Ovary (tissue), 9 donors: ENCODE data around the gene IQSEC1. TPM values are rescaled to one million over a fixed set of nuclear protein-coding genes. Genes with fewer than 3 reads are reported as not detected.
A peak's percentile ranks its signal among the peaks of the same experiment; 100 is the strongest.

ENCODE experiments used
- DNase-seq, 5 donors: peaks; one replicate each; pipeline ENCODE4 v3.0.0-alpha.2; 2019 to 2020
- H3K27ac ChIP-seq, 2 donors: fragments of 200-600 bp; one replicate each; pipeline versions ENCODE4 v1.5.1 to v1.8.0; 2019 to 2022
- H3K27me3 ChIP-seq: fragments of 200-600 bp; one replicate; pipeline ENCODE4 v1.8.0; 2022
- H3K36me3 ChIP-seq: fragments of 200-600 bp; sonication (generic); one replicate; pipeline ENCODE4 v1.5.1; 2019
- H3K4me1 ChIP-seq: one replicate; pipeline ENCODE4 v1.8.1; 2013; ENCODE audit warnings: mild to moderate bottlenecking, moderate library complexity; ENCODE audit not compliant: insufficient read depth
- H3K4me3 ChIP-seq: fragments of 200-600 bp; sonication (generic); one replicate; pipeline ENCODE4 v1.5.1; 2017
- H3K9me3 ChIP-seq, 2 donors: fragments of 200-600 bp in 1 of 2; sonication (generic) in 1 of 2; one replicate each; pipeline versions ENCODE4 v1.5.1 to v1.8.1; 2013 to 2019; ENCODE audit warnings: mild to moderate bottlenecking in 1 of 2, moderate library complexity in 1 of 2
- EP300 ChIP-seq: sonication (generic); formaldehyde crosslinking; IDR thresholded peaks from one replicate; pipeline ENCODE4 v1.6.1; 2017; ENCODE audit warnings: antibody characterized with exemption
- POLR2A ChIP-seq: fragments of 450-650 bp; IDR thresholded peaks from one replicate; pipeline ENCODE4 v1.6.1; 2017; ENCODE audit warnings: antibody characterized with exemption, mild to moderate bottlenecking, moderate library complexity
- WGBS, 3 donors: extraction: QIAGEN DNeasy Blood & Tissue Kit in 1 of 3; methylation state at CpG; one replicate each; pipeline versions ENCODE4 v1.1.5 to v1.1.7; 2013 to 2017; 5-methylcytosine and 5-hydroxymethylcytosine counted together
- intact Hi-C, 4 donors: fragments of 100-400 bp; cut with DNase I; formaldehyde crosslinking; loops; one replicate each; pipeline versions ENCODE4 v1.11.0 to v1.15.1; 2022 to 2023
- polyA plus RNA-seq, 2 donors: library from polyadenylated mRNA; stranded (reverse); fragments of 200-250 nt in 1 of 2; fragments of 350-450 nt in 1 of 2; fragmentation: Illumina TruSeq in 1 of 2; extraction: RNeasy Lipid Tissue Mini Kit (QIAGEN cat#74804) in 1 of 2; gene quantifications; one replicate each; pipeline ENCODE4 v1.2.3, GENCODE V29; 2013 to 2014
- total RNA-seq, 7 donors: library from RNA; depleted of rRNA in 2 of 7; stranded (reverse); fragments of >200 nt in 2 of 7; fragmentation: NEBNext Ultra II Directional in 3 of 7; extraction: Animal tissue kit (Norgen Biotek cat#: 25700) in 3 of 7; gene quantifications; one replicate each; pipeline versions ENCODE4 v1.1.0 to v1.2.4, GENCODE V29; 2016 to 2023
- TF ChIP-seq, protein P1 (sequence below), 3 donors: fragments of 450-650 bp in 2 of 3; fragments of 200-600 bp in 1 of 3; IDR thresholded peaks; one replicate each; pipeline versions ENCODE4 v1.5.1 to v1.8.0; 2016 to 2022; ENCODE audit warnings: antibody characterized with exemption in 3 of 3, mild to moderate bottlenecking in 1 of 3
- donor health status: DM: no; HTN: no; CAD: no; lungs with moderate emphysema.
- donor health status: DM: no; HTN: no; CAD: no.
- donor health status: Bipolar disorder and iron deficiency.
- donor health status: DM: yes; HTN: yes; CAD: no.
- donor health status: DM: no; HTN: no; CAD: no.
- donor health status: DM: yes; HTN: yes; CAD: no.

IQSEC1 gene
- total and polyA plus RNA-seq, 9 donors = 20.9 to 55.4 (median 45.1) TPM

DNA sequence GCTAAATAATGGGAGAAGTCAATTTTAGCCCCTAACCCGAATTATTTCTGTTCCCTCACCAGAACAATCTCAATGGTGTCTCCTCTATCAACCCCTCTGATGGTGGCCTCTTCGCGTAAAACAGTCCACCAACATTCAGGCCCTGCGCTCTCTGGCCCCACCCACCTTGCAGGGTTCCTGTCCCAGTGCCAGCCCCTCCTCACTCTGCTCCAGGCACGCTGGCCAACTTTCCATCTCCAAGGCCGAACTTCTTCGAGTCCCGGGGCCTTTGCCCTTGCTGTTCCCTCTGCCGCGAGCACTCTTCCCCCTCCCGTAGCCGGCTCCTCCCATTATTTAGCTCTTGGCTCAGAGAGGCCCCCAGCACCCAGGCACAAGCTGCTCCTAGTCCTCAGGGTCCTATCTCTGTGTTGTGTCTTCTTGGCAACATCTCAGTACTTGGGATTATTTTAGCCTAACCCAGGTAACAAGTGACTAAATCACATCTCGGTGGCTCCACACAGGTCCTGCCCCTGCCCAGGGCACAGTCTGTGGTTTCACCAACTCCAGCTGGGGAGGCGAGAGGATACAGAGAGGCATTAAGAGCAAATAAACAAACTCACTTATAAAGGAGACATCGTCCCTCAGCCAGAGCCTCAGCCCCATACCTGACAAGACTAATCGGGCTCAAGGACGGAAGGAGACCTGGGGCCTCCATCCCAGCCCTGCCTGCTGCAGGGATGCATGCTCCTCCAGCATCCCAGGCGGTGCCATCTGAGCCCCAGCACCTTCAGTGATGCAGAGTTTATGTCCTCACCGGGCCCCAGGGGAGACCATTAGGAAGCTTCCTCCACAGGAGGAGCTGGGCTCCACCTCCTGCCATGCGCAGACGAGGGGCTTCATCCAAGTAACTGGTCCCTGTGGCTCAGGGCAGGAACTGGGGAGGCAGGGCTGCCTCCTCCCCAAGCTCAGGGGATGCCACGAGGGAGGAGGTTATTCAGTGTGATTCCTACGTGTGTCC, 19.7 kb upstream of the IQSEC1 start:
- WGBS, 3 donors = 36 to 46% (median 44%) methylated on average over 23 of the region's 23 CpGs
- intact Hi-C loops = loop anchor here (2.0 to 5.0 kb wide), 4 partner anchors 359 to 564 kb away; no protein-coding TSS in a partner anchor
- peak; percentile 91 to 94 (median 92) for DNase-seq

DNA sequence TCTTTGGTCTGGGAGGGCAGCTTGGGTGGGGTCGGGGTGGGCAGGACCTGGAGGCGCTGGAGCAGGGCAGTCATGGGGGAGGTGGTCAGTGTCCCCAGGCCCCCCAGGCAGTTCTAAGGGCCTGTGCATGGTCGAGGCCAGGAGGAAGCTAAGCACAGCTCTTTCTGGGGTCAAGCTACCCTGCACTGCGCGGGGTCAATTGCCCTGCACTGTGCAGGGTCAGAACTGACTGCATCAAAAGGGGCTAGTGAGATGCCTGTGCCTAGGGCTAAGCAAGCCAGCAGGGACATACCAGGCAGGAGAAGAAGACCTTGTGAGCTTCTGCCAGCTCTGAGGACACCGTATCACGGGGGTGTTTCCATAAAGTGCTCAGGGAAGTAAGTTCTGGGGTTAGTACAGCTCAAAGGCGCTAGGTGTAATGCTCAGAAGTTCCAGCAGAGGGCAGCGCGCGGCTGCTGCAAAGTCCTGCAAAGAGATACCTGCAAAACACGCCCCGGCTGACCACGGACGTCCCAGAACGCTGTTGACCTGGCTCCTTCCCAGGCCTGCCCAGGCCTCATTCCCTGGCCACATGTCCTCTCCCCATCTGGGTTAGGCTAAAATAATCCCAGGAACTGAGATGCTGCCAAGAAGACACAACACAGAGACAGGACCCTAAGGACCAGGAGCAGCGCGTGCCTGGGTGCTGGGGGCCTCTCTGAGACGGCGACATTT, 18.8 kb upstream of the IQSEC1 start:
- 23 to 26% (median 25%) methylated on average over 20 of the region's 20 CpGs for WGBS, 3 donors
- no peak for TF ChIP-seq EP300
- TF ChIP-seq, protein P1, sequence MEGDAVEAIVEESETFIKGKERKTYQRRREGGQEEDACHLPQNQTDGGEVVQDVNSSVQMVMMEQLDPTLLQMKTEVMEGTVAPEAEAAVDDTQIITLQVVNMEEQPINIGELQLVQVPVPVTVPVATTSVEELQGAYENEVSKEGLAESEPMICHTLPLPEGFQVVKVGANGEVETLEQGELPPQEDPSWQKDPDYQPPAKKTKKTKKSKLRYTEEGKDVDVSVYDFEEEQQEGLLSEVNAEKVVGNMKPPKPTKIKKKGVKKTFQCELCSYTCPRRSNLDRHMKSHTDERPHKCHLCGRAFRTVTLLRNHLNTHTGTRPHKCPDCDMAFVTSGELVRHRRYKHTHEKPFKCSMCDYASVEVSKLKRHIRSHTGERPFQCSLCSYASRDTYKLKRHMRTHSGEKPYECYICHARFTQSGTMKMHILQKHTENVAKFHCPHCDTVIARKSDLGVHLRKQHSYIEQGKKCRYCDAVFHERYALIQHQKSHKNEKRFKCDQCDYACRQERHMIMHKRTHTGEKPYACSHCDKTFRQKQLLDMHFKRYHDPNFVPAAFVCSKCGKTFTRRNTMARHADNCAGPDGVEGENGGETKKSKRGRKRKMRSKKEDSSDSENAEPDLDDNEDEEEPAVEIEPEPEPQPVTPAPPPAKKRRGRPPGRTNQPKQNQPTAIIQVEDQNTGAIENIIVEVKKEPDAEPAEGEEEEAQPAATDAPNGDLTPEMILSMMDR (IDR thresholded peaks at IDR 0.05) = peak; percentile 93 to 94 (median 94)
- DNase-seq = peak; percentile 92 to 95 (median 92)
- intact Hi-C loops = loop anchor here (2.0 to 5.0 kb wide), 5 partner anchors 360 to 565 kb away; no protein-coding TSS in a partner anchor
- no peaks in the 10 kb centered on the region for H3K27me3 ChIP-seq
- no peaks in the 10 kb centered on the region for H3K9me3 ChIP-seq
- no peak overlapping the region for H3K4me3 ChIP-seq
- peak overlapping the region; percentile 7 to 64 for H3K27ac ChIP-seq
- no peaks in the 10 kb centered on the region for H3K36me3 ChIP-seq
- H3K4me1 ChIP-seq = peaks cover 3% of the 10 kb centered on the region

More for the DNA sequence above, 19.7 kb upstream of the IQSEC1 start:
- Histone ChIP-seq H3K27me3 (no peaks in the 10 kb centered on the region), H3K27ac (peak overlapping the region; percentile 7 to 64), H3K9me3 (no peaks in the 10 kb centered on the region), H3K4me1 (peaks cover 3% of the 10 kb centered on the region), H3K36me3 (no peaks in the 10 kb centered on the region), H3K4me3 (no peak overlapping the region)
- TF ChIP-seq POLR2A = no peak
- TF ChIP-seq, protein P1 (IDR thresholded peaks at IDR 0.05) = no peak
- TF ChIP-seq EP300 = no peak

DNA sequence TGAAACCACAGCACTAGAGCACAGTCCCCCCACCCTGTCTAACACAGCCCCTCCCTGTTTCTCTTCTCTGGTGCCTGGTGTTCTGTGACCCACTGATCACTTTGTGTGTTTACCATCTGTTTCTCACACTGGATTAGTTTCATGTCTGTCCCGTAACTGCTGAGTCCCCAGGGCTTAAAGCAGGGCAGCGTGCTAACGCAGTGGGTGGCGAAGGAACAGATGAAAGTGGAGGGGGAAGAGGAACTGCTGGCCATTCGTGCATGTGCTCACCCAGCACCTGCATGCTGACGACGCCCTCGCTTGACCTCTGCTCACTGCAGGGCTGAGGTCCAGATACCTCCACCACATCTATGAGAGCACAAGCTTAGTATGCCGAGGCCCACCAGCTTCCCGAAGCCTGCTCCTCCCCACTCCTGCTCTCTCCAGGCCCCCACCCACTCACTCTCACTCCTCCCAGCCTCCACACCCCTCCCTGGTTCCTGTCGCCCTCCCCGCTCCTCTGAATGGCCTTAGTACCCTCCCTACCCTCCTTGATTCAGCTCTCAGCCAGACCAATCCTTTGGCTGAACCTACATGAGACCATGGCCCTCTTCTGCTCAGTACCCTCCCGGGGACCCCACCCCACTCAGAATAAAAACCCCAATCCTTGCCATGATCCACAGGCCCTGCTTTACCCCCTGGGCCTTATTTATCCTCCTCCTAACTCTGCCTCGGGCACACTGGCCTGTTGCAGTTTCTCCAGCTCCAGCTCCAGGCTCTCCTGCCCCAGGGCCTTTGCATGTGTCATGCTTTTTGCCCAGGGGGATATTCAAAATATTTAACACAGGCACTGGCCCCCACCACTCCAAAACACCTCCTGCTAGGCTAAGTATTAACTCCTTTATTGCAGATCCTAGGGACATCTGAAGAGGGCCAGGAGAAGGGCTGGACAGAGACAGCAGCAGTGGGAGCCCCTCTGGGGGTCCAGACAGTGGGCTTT, 15.1 kb upstream of the IQSEC1 start:
- 70 to 83% (median 71%) methylated on average over 14 of the region's 14 CpGs for whole genome bisulfite sequencing, 3 donors
- Histone ChIP-seq H3K9me3 (no peaks in the 10 kb centered on the region), H3K36me3 (no peaks in the 10 kb centered on the region), H3K4me1 (peaks cover 2% of the 10 kb centered on the region), H3K27ac (no peak overlapping the region), H3K4me3 (no peak overlapping the region), H3K27me3 (no peaks in the 10 kb centered on the region)
- TF ChIP-seq, protein P1 (IDR thresholded peaks at IDR 0.05) = no peak
- TF ChIP-seq POLR2A = no peak
- no peak for DNase-seq
- intact Hi-C loops = no loop called here
